ENCODE measurements around the gene ERICH6B. TPM values are rescaled to one million over a fixed set of nuclear protein-coding genes. Genes with fewer than 3 reads are reported as not detected.

The ERICH6B gene
- total and polyA plus RNA-seq, 3 donors from 2014 or later: 2.4 to 6.9 (median 2.4) TPM

GRCh38 chr13:45503658-45504057 lies 111.9 kb downstream of the ERICH6B start:
- Histone ChIP-seq H3K36me3 (ENCODE audit: low read depth, missing control alignments) (no peaks in the 10 kb centered on the region), H3K4me1 (no peaks in the 10 kb centered on the region), H3K27me3 (no peaks in the 10 kb centered on the region), H3K4me3 (no peak overlapping the region), H3K9me3 (no peaks in the 10 kb centered on the region), H3K27ac (no peak overlapping the region)
- intact Hi-C loops (cut with DNase I; ENCODE audit: low total_unique reads): no loop called here
- TF ChIP-seq CTCF (IDR thresholded peaks at IDR 0.05) (no peak), POLR2A (IDR thresholded peaks at IDR 0.05) (no peak)
- DNase-seq: no peak

GRCh38 chr13:45501175-45501526 lies 114.4 kb downstream of the ERICH6B start:
- TF ChIP-seq POLR2A (IDR thresholded peaks at IDR 0.05): no peak
- TF ChIP-seq CTCF (IDR thresholded peaks at IDR 0.05): no peak
- intact Hi-C loops (cut with DNase I; ENCODE audit: low total_unique reads): no loop called here
- no peaks in the 10 kb centered on the region for H3K36me3 ChIP-seq (ENCODE audit: low read depth, missing control alignments)
- H3K27ac ChIP-seq: no peak overlapping the region
- no peaks in the 10 kb centered on the region for H3K4me1 ChIP-seq
- DNase-seq: no peak
- H3K4me3 ChIP-seq: no peak overlapping the region
- 84 to 95% methylated on average over 1 of the region's 1 CpG for WGBS, 2 donors
- no peaks in the 10 kb centered on the region for H3K9me3 ChIP-seq
- H3K27me3 ChIP-seq: no peaks in the 10 kb centered on the region

- Histone ChIP-seq H3K9me3 (no peaks in the 10 kb centered on the region), H3K27me3 (no peaks in the 10 kb centered on the region), H3K4me3 (no peak overlapping the region), H3K4me1 (no peaks in the 10 kb centered on the region), H3K27ac (no peak overlapping the region), H3K36me3 (ENCODE audit: low read depth, missing control alignments) (no peaks in the 10 kb centered on the region)
- intact Hi-C loops (cut with DNase I; ENCODE audit: low total_unique reads): no loop called here
- TF ChIP-seq CTCF (IDR thresholded peaks at IDR 0.05): no peak
- TF ChIP-seq POLR2A (IDR thresholded peaks at IDR 0.05): no peak
- WGBS, 2 donors: 76 to 80% methylated on average over 4 of the region's 4 CpGs
- no peak for DNase-seq
Observed at GRCh38 chr13:45500492-45501174, 114.9 kb downstream of the ERICH6B start.

GRCh38 chr13:45496942-45497341 lies 118.6 kb downstream of the ERICH6B start:
- Histone ChIP-seq H3K4me3 (no peak overlapping the region), H3K27me3 (no peaks in the 10 kb centered on the region), H3K4me1 (no peaks in the 10 kb centered on the region), H3K27ac (no peak overlapping the region), H3K36me3 (ENCODE audit: low read depth, missing control alignments) (no peaks in the 10 kb centered on the region), H3K9me3 (no peaks in the 10 kb centered on the region)
- TF ChIP-seq POLR2A (IDR thresholded peaks at IDR 0.05) (no peak), CTCF (IDR thresholded peaks at IDR 0.05) (no peak)
- intact Hi-C loops (cut with DNase I; ENCODE audit: low total_unique reads): no loop called here
- DNase-seq: no peak
- 81 to 83% methylated on average over 7 of the region's 7 CpGs for WGBS, 2 donors

DNA sequence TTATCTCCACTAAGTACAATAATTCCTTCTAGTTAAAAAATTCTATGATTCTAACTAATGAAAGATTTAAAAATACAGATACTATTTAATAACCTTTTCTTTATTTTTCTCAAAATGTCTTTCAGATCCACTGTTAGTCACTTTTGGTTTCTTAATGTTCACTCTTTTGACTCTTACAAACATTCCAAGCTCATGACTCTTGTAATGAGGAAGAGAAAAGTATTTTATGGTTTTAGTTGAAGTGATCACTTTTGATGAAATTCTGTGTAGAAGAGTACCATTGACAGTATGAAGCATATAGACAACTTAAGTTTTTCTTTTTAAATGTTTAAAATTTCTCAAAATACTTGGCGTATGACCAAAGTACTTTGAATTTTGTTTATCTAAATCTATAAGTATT lies 123.0 kb downstream of the ERICH6B start:
- Histone ChIP-seq H3K4me1 (no peaks in the 10 kb centered on the region), H3K27me3 (no peaks in the 10 kb centered on the region), H3K27ac (no peak overlapping the region), H3K36me3 (ENCODE audit: low read depth, missing control alignments) (no peaks in the 10 kb centered on the region), H3K9me3 (no peaks in the 10 kb centered on the region), H3K4me3 (no peak overlapping the region)
- intact Hi-C loops (cut with DNase I; ENCODE audit: low total_unique reads): no loop called here
- WGBS, 2 donors: 96% methylated on average over 1 of the region's 1 CpG
- TF ChIP-seq CTCF (IDR thresholded peaks at IDR 0.05) (no peak), POLR2A (IDR thresholded peaks at IDR 0.05) (no peak)
- DNase-seq: no peak

Data from testis (tissue), 3 donors.